ENCODE data around the gene PSMB2.

Gene PSMB2

GRCh38 chr1:35666216-35666615 is 24.9 kb upstream of the PSMB2 start:
- H3K4me1 ChIP-seq (ENCODE audit: control insufficient read depth, insufficient read depth, low read length, unreplicated experiment) = no peaks in the 10 kb centered on the region
- H3K27ac ChIP-seq (ENCODE audit: low read depth, low read length) = no peak overlapping the region
- H3K27me3 ChIP-seq (ENCODE audit: insufficient read depth, low read length) = peaks cover 55% of the 10 kb centered on the region
- H3K79me2 ChIP-seq (ENCODE audit: control insufficient read depth, insufficient read depth, low read length, unreplicated experiment) = no peaks in the 10 kb centered on the region
- H3K36me3 ChIP-seq (ENCODE audit: insufficient read depth, low read length) = no peaks in the 10 kb centered on the region
- H2AFZ ChIP-seq (ENCODE audit: low read length, unreplicated experiment) = no peak overlapping the region
- no peak overlapping the region for H3K4me3 ChIP-seq (ENCODE audit: low read depth, low read length)

DNA sequence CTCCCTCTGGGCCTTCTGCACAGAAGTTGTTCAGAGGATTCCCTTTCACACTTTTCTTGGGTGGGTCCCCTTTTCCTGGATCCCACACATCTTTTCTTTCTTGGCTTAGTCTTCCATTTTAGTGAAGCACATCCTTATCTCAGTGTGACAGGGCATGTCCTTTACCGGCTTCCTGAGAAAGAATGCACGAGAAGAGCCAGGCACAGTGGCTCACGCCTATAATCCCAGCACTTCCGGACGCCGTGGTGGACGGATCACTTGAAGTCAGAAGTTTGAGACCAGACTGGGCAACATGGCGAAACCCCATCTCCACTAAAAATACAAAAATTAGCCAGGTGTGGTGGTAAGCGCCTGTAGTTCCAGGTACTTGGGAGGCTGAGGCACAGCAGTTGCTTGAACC is 22.1 kb upstream of the PSMB2 start:
- no peak overlapping the region for H3K27ac ChIP-seq (ENCODE audit: low read depth, low read length)
- H2AFZ ChIP-seq (ENCODE audit: low read length, unreplicated experiment) = no peak overlapping the region
- H3K4me3 ChIP-seq (ENCODE audit: low read depth, low read length) = no peak overlapping the region
- H3K4me1 ChIP-seq (ENCODE audit: control insufficient read depth, insufficient read depth, low read length, unreplicated experiment) = no peaks in the 10 kb centered on the region
- no peaks in the 10 kb centered on the region for H3K79me2 ChIP-seq (ENCODE audit: control insufficient read depth, insufficient read depth, low read length, unreplicated experiment)
- no peaks in the 10 kb centered on the region for H3K36me3 ChIP-seq (ENCODE audit: insufficient read depth, low read length)
- H3K27me3 ChIP-seq (ENCODE audit: insufficient read depth, low read length) = peaks cover 46% of the 10 kb centered on the region

DNA sequence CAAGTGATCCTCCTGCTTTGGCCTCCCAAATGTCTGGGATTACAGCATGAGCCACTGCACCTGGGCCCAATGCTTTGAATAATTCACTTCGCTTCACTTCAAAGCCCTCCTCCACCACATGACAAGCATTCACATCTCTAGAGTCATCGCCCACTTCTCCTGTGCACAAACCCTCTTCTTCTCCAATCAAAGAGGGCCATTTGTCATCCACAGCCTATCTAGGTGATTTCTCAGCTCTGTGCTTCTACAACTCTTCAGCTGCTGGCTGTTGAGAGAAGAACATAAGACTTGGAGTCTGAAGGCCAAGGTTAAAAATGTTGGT is 20.1 kb upstream of the PSMB2 start:
- H3K4me1 ChIP-seq (ENCODE audit: control insufficient read depth, insufficient read depth, low read length, unreplicated experiment) = peaks cover 9% of the 10 kb centered on the region
- H2AFZ ChIP-seq (ENCODE audit: low read length, unreplicated experiment) = no peak overlapping the region

GRCh38 chr1:35660581-35661473 is 19.5 kb upstream of the PSMB2 start:
- Histone ChIP-seq H2AFZ (ENCODE audit: low read length, unreplicated experiment) (no peak overlapping the region), H3K27me3 (ENCODE audit: insufficient read depth, low read length) (peaks cover 22% of the 10 kb centered on the region), H3K79me2 (ENCODE audit: control insufficient read depth, insufficient read depth, low read length, unreplicated experiment) (no peaks in the 10 kb centered on the region), H3K36me3 (ENCODE audit: insufficient read depth, low read length) (no peaks in the 10 kb centered on the region), H3K4me1 (ENCODE audit: control insufficient read depth, insufficient read depth, low read length, unreplicated experiment) (peaks cover 15% of the 10 kb centered on the region), H3K27ac (ENCODE audit: low read depth, low read length) (no peak overlapping the region), H3K4me3 (ENCODE audit: low read depth, low read length) (no peak overlapping the region)

More for the DNA sequence above, 20.1 kb upstream of the PSMB2 start:
- Histone ChIP-seq H3K36me3 (ENCODE audit: insufficient read depth, low read length) (no peaks in the 10 kb centered on the region), H3K79me2 (ENCODE audit: control insufficient read depth, insufficient read depth, low read length, unreplicated experiment) (no peaks in the 10 kb centered on the region), H3K27me3 (ENCODE audit: insufficient read depth, low read length) (peaks cover 28% of the 10 kb centered on the region), H3K27ac (ENCODE audit: low read depth, low read length) (no peak overlapping the region), H3K4me3 (ENCODE audit: low read depth, low read length) (no peak overlapping the region)

GRCh38 chr1:35659589-35659988 is 18.3 kb upstream of the PSMB2 start:
- Histone ChIP-seq H3K27ac (ENCODE audit: low read depth, low read length) (no peak overlapping the region), H3K36me3 (ENCODE audit: insufficient read depth, low read length) (no peaks in the 10 kb centered on the region), H2AFZ (ENCODE audit: low read length, unreplicated experiment) (no peak overlapping the region), H3K27me3 (ENCODE audit: insufficient read depth, low read length) (peaks cover 17% of the 10 kb centered on the region; the same call in 1 of the 2 replicates), H3K4me3 (ENCODE audit: low read depth, low read length) (no peak overlapping the region), H3K79me2 (ENCODE audit: control insufficient read depth, insufficient read depth, low read length, unreplicated experiment) (no peaks in the 10 kb centered on the region), H3K4me1 (ENCODE audit: control insufficient read depth, insufficient read depth, low read length, unreplicated experiment) (peaks cover 17% of the 10 kb centered on the region)

GRCh38 chr1:35657851-35658250 is 16.5 kb upstream of the PSMB2 start:
- Histone ChIP-seq H3K4me1 (ENCODE audit: control insufficient read depth, insufficient read depth, low read length, unreplicated experiment) (peaks cover 17% of the 10 kb centered on the region), H3K4me3 (ENCODE audit: low read depth, low read length) (no peak overlapping the region), H2AFZ (ENCODE audit: low read length, unreplicated experiment) (no peak overlapping the region), H3K27me3 (ENCODE audit: insufficient read depth, low read length) (peaks cover 5% of the 10 kb centered on the region; the same call in 1 of the 2 replicates), H3K36me3 (ENCODE audit: insufficient read depth, low read length) (no peaks in the 10 kb centered on the region), H3K27ac (ENCODE audit: low read depth, low read length) (no peak overlapping the region), H3K79me2 (ENCODE audit: control insufficient read depth, insufficient read depth, low read length, unreplicated experiment) (no peaks in the 10 kb centered on the region)

- H3K4me1 ChIP-seq (ENCODE audit: control insufficient read depth, insufficient read depth, low read length, unreplicated experiment) = peaks cover 17% of the 10 kb centered on the region
- H3K4me3 ChIP-seq (ENCODE audit: low read depth, low read length) = no peak overlapping the region
- H2AFZ ChIP-seq (ENCODE audit: low read length, unreplicated experiment) = no peak overlapping the region
- H3K27me3 ChIP-seq (ENCODE audit: insufficient read depth, low read length) = peaks cover 9% of the 10 kb centered on the region; the same call in 1 of the 2 replicates
- H3K27ac ChIP-seq (ENCODE audit: low read depth, low read length) = peak overlapping the region; percentile 70
- no peaks in the 10 kb centered on the region for H3K79me2 ChIP-seq (ENCODE audit: control insufficient read depth, insufficient read depth, low read length, unreplicated experiment)
- H3K36me3 ChIP-seq (ENCODE audit: insufficient read depth, low read length) = no peaks in the 10 kb centered on the region
Measured at GRCh38 chr1:35656863-35657232, 15.5 kb upstream of the PSMB2 start.

- H3K27ac ChIP-seq (ENCODE audit: low read depth, low read length) = peak overlapping the region; percentile 70
- H3K79me2 ChIP-seq (ENCODE audit: control insufficient read depth, insufficient read depth, low read length, unreplicated experiment) = no peaks in the 10 kb centered on the region
- H3K27me3 ChIP-seq (ENCODE audit: insufficient read depth, low read length) = peaks cover 10% of the 10 kb centered on the region; the same call in 1 of the 2 replicates
- no peaks in the 10 kb centered on the region for H3K36me3 ChIP-seq (ENCODE audit: insufficient read depth, low read length)
- H3K4me3 ChIP-seq (ENCODE audit: low read depth, low read length) = no peak overlapping the region
- no peak overlapping the region for H2AFZ ChIP-seq (ENCODE audit: low read length, unreplicated experiment)
- peaks cover 17% of the 10 kb centered on the region for H3K4me1 ChIP-seq (ENCODE audit: control insufficient read depth, insufficient read depth, low read length, unreplicated experiment)
Measured at GRCh38 chr1:35656148-35656862, 15.0 kb upstream of the PSMB2 start.

GRCh38 chr1:35655196-35655595 is 13.9 kb upstream of the PSMB2 start:
- Histone ChIP-seq H3K27ac (ENCODE audit: low read depth, low read length) (no peak overlapping the region), H3K27me3 (ENCODE audit: insufficient read depth, low read length) (peaks cover 21% of the 10 kb centered on the region; the same call in 1 of the 2 replicates), H3K4me1 (ENCODE audit: control insufficient read depth, insufficient read depth, low read length, unreplicated experiment) (peaks cover 17% of the 10 kb centered on the region), H3K4me3 (ENCODE audit: low read depth, low read length) (no peak overlapping the region), H3K36me3 (ENCODE audit: insufficient read depth, low read length) (no peaks in the 10 kb centered on the region), H2AFZ (ENCODE audit: low read length, unreplicated experiment) (no peak overlapping the region), H3K79me2 (ENCODE audit: control insufficient read depth, insufficient read depth, low read length, unreplicated experiment) (no peaks in the 10 kb centered on the region)

GRCh38 chr1:35650416-35650815 is 9.1 kb upstream of the PSMB2 start:
- H3K4me3 ChIP-seq (ENCODE audit: low read depth, low read length) = no peak overlapping the region
- H3K79me2 ChIP-seq (ENCODE audit: control insufficient read depth, insufficient read depth, low read length, unreplicated experiment) = no peaks in the 10 kb centered on the region
- H2AFZ ChIP-seq (ENCODE audit: low read length, unreplicated experiment) = no peak overlapping the region
- no peak overlapping the region for H3K27ac ChIP-seq (ENCODE audit: low read depth, low read length)
- H3K4me1 ChIP-seq (ENCODE audit: control insufficient read depth, insufficient read depth, low read length, unreplicated experiment) = no peaks in the 10 kb centered on the region
- H3K27me3 ChIP-seq (ENCODE audit: insufficient read depth, low read length) = peaks cover 46% of the 10 kb centered on the region
- no peaks in the 10 kb centered on the region for H3K36me3 ChIP-seq (ENCODE audit: insufficient read depth, low read length)

- Histone ChIP-seq H2AFZ (ENCODE audit: low read length, unreplicated experiment) (no peak overlapping the region), H3K27me3 (ENCODE audit: insufficient read depth, low read length) (peaks cover 44% of the 10 kb centered on the region), H3K36me3 (ENCODE audit: insufficient read depth, low read length) (no peaks in the 10 kb centered on the region), H3K4me1 (ENCODE audit: control insufficient read depth, insufficient read depth, low read length, unreplicated experiment) (no peaks in the 10 kb centered on the region), H3K4me3 (ENCODE audit: low read depth, low read length) (no peak overlapping the region), H3K27ac (ENCODE audit: low read depth, low read length) (no peak overlapping the region), H3K79me2 (ENCODE audit: control insufficient read depth, insufficient read depth, low read length, unreplicated experiment) (peaks cover 6% of the 10 kb centered on the region)
Measured at GRCh38 chr1:35646043-35646442, 4.7 kb upstream of the PSMB2 start.
